Measurements from ENCODE around the gene KLHDC4.

- TF ChIP-seq, protein P1, sequence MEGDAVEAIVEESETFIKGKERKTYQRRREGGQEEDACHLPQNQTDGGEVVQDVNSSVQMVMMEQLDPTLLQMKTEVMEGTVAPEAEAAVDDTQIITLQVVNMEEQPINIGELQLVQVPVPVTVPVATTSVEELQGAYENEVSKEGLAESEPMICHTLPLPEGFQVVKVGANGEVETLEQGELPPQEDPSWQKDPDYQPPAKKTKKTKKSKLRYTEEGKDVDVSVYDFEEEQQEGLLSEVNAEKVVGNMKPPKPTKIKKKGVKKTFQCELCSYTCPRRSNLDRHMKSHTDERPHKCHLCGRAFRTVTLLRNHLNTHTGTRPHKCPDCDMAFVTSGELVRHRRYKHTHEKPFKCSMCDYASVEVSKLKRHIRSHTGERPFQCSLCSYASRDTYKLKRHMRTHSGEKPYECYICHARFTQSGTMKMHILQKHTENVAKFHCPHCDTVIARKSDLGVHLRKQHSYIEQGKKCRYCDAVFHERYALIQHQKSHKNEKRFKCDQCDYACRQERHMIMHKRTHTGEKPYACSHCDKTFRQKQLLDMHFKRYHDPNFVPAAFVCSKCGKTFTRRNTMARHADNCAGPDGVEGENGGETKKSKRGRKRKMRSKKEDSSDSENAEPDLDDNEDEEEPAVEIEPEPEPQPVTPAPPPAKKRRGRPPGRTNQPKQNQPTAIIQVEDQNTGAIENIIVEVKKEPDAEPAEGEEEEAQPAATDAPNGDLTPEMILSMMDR (IDR thresholded peaks at IDR 0.05; ENCODE audit: insufficient read depth, low read length, poor library complexity, severe bottlenecking): no peak
- no peak for TF ChIP-seq EZH2phosphoT487 (conservative IDR thresholded peaks at IDR 0.05; ENCODE audit: low read length)
Measured at GRCh38 chr16:87806641-87807546, 41.1 kb upstream of the KLHDC4 start.

Data from SU-DHL-6 (cell line).